AG09319 (cell line): ENCODE results near the gene PSG2.
"Not testable (repeated sequence)": the region's sequence is repeated elsewhere in the genome, so short reads cannot be mapped to it uniquely, and the experiment has no call there.

Experiments
- DNase-seq: peaks from one replicate; pipeline ENCODE4 v3.0.0-alpha.2; 2010; ENCODE audit warnings: low read depth; ENCODE audit errors: extremely low read depth
- CTCF ChIP-seq: IDR thresholded peaks from 2 replicates; pipeline ENCODE4 v1.5.1; 2011; ENCODE audit warnings: low read depth, mild to moderate bottlenecking, inconsistent platforms, low read length, moderate library complexity

PSG2 gene

GRCh38 chr19:43058440-43058839 lies 24.1 kb downstream of the PSG2 start:
- DNase-seq, result not testable (repeated sequence)

- not testable (repeated sequence) for DNase-seq
Observed at GRCh38 chr19:43047966-43048365, 34.5 kb downstream of the PSG2 start.

- DNase-seq, result not testable (repeated sequence)
Observed at GRCh38 chr19:43046578-43046977, 35.9 kb downstream of the PSG2 start.

GRCh38 chr19:43043492-43044180 lies 38.9 kb downstream of the PSG2 start:
- DNase-seq, result not testable (repeated sequence)

GRCh38 chr19:43031645-43032044 lies 50.9 kb downstream of the PSG2 start:
- peak; percentile 23 for DNase-seq
- TF ChIP-seq CTCF, result peak; percentile 48

- DNase-seq, result no peak
- no peak for TF ChIP-seq CTCF
Observed at GRCh38 chr19:43028866-43029265, 53.6 kb downstream of the PSG2 start.

- TF ChIP-seq CTCF, result peak; percentile 8
- not testable (repeated sequence) for DNase-seq
Observed at GRCh38 chr19:43027985-43028384, 54.5 kb downstream of the PSG2 start.

GRCh38 chr19:43027061-43027460 lies 55.4 kb downstream of the PSG2 start:
- DNase-seq, result not testable (repeated sequence)

GRCh38 chr19:43026369-43026768 lies 56.1 kb downstream of the PSG2 start, which contains the start of gene PSG11:
TSS of gene PSG11 (minus strand) at chr19:43026469. CDS start at chr19:43026372, 97 bp downstream.
- DNase-seq, result not testable (repeated sequence)

- peak; percentile 37 for DNase-seq
Observed at GRCh38 chr19:43022098-43022497, 60.4 kb downstream of the PSG2 start.

GRCh38 chr19:43021629-43022028 lies 60.9 kb downstream of the PSG2 start:
- DNase-seq, result not testable (repeated sequence)

- peak; percentile 11 for TF ChIP-seq CTCF
- DNase-seq, result not testable (repeated sequence)
Observed at GRCh38 chr19:43019588-43019987, 62.9 kb downstream of the PSG2 start.
